Measurements from ENCODE around the gene CLIC5.

DNA sequence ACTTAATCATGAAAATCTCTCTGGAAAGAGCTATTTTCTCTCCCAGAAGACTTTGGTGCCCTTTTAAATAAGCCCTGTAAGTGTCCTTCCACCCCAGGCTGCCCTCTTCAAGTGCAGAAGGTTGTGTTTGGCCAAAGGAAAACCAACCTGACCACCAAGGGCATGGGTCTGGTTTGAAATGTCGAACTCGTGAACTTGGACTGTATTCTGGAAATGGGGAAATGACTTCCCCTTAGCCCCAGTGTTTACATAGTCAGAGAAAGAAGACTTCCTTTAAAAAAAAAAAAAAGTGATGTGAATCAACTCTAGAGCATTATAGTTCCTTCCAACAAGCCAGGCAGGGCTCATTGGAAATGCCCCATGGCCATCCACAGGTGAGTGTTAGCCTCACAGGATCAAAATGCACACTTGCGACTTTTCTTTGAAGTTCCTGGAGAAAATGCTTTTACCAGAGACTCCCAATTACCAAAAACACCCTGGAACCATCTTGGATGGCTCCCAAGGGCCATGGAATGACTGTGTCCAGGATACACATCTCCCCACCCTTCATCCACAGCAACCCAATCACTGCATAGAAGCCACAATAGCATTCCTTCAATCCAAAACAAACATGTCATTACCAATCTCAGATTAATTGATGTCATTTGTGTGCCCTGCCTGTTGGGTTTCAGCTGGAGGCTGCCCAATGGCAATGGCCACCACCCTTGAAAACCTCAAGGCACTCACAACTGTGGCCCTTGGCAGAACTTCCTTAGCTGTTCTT lies 133.8 kb downstream of the CLIC5 start:
- TF ChIP-seq CTCF (optimal IDR thresholded peaks at IDR 0.05 in 1 of 3, IDR thresholded peaks at IDR 0.05 in 1 of 3, conservative IDR thresholded peaks at IDR 0.05 in 1 of 3; ENCODE audit: extremely low read depth in 1 of 3, insufficient read depth in 2 of 3, low read length in 3 of 3) (no peak), EZH2 (IDR thresholded peaks at IDR 0.05; ENCODE audit: low read length) (no peak)
